22Rv1 (cell line): ENCODE data around the gene KCNH1.

Experiments
- H3K27ac ChIP-seq: fragments of 450-650 bp; 2 replicates; pipeline ENCODE4 v1.5.1; 2017
- CTCF ChIP-seq: fragments of 450-650 bp; IDR thresholded peaks from 2 replicates; pipeline ENCODE4 v1.5.1; 2017; ENCODE audit warnings: mild to moderate bottlenecking
- ZFX ChIP-seq: fragments of 450-650 bp; IDR thresholded peaks from 2 replicates; pipeline ENCODE4 v1.6.1; 2017; ENCODE audit warnings: antibody characterized with exemption, borderline replicate concordance

Gene KCNH1

DNA sequence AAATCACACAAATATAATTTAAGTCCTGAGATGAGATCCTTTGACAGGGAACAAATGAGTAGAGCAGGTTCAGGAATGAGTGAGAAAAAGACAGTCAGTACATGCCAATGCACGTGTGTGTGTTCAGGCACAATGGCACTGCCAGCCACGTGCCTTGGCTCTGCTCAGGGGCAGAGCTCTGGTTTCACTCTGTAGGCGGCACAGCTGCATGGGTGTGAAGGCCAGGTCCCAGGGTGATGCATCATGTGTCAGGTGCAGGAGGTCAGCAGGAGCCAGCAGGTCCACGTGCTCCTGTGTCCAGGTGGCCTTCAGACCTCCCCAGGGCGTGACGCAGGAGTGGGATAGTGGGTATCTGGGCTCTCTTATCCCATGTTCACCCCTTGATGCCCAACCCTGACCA lies 386.1 kb downstream of the KCNH1 start:
- TF ChIP-seq CTCF (no peak), ZFX (no peak)
- no peak overlapping the region for H3K27ac ChIP-seq

- H3K27ac ChIP-seq, result no peak overlapping the region
- TF ChIP-seq CTCF (no peak), ZFX (no peak)
These were observed 386.8 kb downstream of the KCNH1 start for GRCh38 chr1:210747112-210747511.

- TF ChIP-seq ZFX (no peak), CTCF (no peak)
- H3K27ac ChIP-seq, result no peak overlapping the region
These were observed 387.8 kb downstream of the KCNH1 start for GRCh38 chr1:210746024-210746731.

- no peak overlapping the region for H3K27ac ChIP-seq
- TF ChIP-seq ZFX, result no peak
- TF ChIP-seq CTCF, result no peak
These were observed 390.9 kb downstream of the KCNH1 start for GRCh38 chr1:210743038-210743437.

DNA sequence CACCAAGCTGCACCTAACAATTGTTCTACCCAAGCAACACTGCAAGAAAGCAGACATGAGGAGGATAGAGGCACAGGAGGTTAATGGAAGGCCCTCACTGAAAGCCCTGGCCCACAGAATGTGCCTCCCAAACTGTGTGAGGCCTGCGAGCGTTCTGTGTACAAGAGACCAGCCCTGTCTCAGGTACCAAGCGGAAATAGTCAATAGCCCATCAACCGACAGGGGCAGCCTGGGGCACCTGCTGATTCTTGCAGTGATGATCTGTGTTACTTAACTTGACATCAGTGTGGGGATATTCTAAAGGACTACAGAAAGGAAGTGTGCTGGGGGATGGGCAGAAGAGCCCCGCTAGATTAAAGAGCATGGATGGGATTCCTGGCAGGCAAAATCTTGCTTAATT lies 392.4 kb downstream of the KCNH1 start:
- TF ChIP-seq ZFX (no peak), CTCF (no peak)

DNA sequence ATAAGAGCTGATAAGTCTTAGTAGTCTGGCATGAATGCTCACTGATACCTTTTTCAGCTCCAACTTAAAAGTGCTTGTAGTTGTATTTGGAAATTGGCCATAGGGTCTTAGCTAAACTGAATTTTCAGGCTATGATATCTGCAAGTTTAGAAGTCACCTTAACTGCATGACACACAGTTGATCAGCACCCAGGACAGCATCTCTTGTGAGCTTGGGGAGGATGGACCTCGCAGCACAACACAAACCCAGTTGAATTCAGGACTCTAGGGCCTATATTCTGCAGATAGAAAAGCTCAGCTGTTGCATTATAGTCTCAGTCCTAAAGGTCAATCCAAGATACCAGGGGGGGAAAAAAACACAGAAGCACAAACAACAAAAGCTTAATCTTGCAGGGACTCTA lies 394.3 kb downstream of the KCNH1 start:
- TF ChIP-seq CTCF, result no peak
- TF ChIP-seq ZFX, result no peak
- no peak overlapping the region for H3K27ac ChIP-seq

More for the DNA sequence above, 392.4 kb downstream of the KCNH1 start:
- H3K27ac ChIP-seq, result no peak overlapping the region

DNA sequence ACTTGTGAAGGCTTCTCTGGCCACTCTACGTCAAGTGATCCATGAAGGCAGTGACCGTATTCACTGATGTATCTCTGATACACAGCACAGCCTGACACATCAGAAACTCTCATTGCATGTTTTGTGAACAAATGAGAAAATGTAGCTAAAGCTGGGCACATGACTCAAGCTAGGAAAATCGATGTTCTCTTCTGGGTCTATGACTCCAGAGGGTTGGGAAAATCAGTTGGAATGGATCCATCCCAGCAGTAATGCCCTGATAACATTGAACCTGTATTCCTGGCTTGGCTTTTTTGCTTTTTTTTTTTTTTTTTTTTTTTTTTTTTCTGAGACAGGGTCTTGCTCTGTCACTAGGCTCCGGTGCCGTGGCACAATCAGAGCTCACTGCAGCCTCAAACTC lies 395.7 kb downstream of the KCNH1 start:
- H3K27ac ChIP-seq, result no peak overlapping the region
- no peak for TF ChIP-seq CTCF
- TF ChIP-seq ZFX, result no peak
